Measurements from ENCODE around the gene CYP4F11. TPM values are rescaled to one million over a fixed set of nuclear protein-coding genes. Genes with fewer than 3 reads are reported as not detected.
A peak's percentile ranks its signal among the peaks of the same experiment; 100 is the strongest.
"Not testable (repeated sequence)": the region's sequence is repeated elsewhere in the genome, so short reads cannot be mapped to it uniquely, and the experiment has no call there.

The CYP4F11 gene
- total RNA-seq, 2 experiments from 2014 or later = not detected

GRCh38 chr19:15894359-15894758, 40.0 kb downstream of the CYP4F11 start:
- H3K9me3 Mint-ChIP-seq (ENCODE audit: insufficient read depth) = no peaks in the 10 kb centered on the region

GRCh38 chr19:15893477-15893876, 40.9 kb downstream of the CYP4F11 start:
- no peak overlapping the region for H3K4me3 Mint-ChIP-seq
- no peaks in the 10 kb centered on the region for H3K9me3 Mint-ChIP-seq (ENCODE audit: insufficient read depth)
- H3K27ac Mint-ChIP-seq = no peak overlapping the region
- no peak for ATAC-seq
- no peaks in the 10 kb centered on the region for H3K4me1 Mint-ChIP-seq (ENCODE audit: low read depth)
- H3K27me3 Mint-ChIP-seq (ENCODE audit: low read depth) = peaks cover 6% of the 10 kb centered on the region
- ChIA-PET POLR2A (no interaction called here), CTCF (no interaction called here)
- no peak for DNase-seq
- H3K36me3 Mint-ChIP-seq (ENCODE audit: low read depth) = no peaks in the 10 kb centered on the region

More at GRCh38 chr19:15894359-15894758, 40.0 kb downstream of the CYP4F11 start:
- Mint-ChIP-seq H3K4me3 (no peak overlapping the region), H3K27me3 (ENCODE audit: low read depth) (peaks cover 6% of the 10 kb centered on the region), H3K4me1 (ENCODE audit: low read depth) (no peaks in the 10 kb centered on the region), H3K27ac (no peak overlapping the region), H3K36me3 (ENCODE audit: low read depth) (no peaks in the 10 kb centered on the region)
- CTCF ChIA-PET = no interaction called here
- POLR2A ChIA-PET = interaction anchor here (0.7 kb wide), 1 partner anchor 983 kb away, joined by 3 read pairs; no protein-coding TSS in a partner anchor
- ATAC-seq (no peak), DNase-seq (no peak)

DNA sequence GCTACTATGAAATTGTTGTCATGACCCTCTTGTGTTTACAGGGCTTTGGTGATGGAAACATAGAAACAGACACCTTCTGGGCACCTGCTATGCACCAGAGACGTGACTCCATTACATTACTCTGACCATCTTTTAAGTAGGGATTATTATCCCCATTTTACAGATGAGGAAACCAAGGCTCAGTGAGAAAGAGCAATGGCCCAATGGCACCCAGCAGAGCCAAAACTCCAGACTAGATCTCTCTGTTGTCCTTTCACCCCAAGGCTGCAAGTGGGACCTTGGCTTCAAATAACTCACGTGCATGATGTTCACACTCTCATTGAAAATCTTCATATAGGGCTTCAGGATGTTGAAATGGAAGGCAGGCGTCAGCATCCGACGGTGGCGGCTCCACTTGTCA, 42.3 kb downstream of the CYP4F11 start:
- POLR2A ChIA-PET = no interaction called here
- Mint-ChIP-seq H3K27ac (no peak overlapping the region), H3K36me3 (ENCODE audit: low read depth) (no peaks in the 10 kb centered on the region), H3K4me1 (ENCODE audit: low read depth) (no peaks in the 10 kb centered on the region), H3K9me3 (ENCODE audit: insufficient read depth) (no peaks in the 10 kb centered on the region), H3K4me3 (no peak overlapping the region), H3K27me3 (ENCODE audit: low read depth) (no peaks in the 10 kb centered on the region)
- ATAC-seq (no peak), DNase-seq (no peak)
- CTCF ChIA-PET = no interaction called here

GRCh38 chr19:15891434-15891833, 42.9 kb downstream of the CYP4F11 start:
- POLR2A ChIA-PET = no interaction called here
- no peaks in the 10 kb centered on the region for H3K9me3 Mint-ChIP-seq (ENCODE audit: insufficient read depth)
- ATAC-seq = no peak
- H3K27me3 Mint-ChIP-seq (ENCODE audit: low read depth) = no peaks in the 10 kb centered on the region
- H3K36me3 Mint-ChIP-seq (ENCODE audit: low read depth) = no peaks in the 10 kb centered on the region
- H3K4me1 Mint-ChIP-seq (ENCODE audit: low read depth) = no peaks in the 10 kb centered on the region
- no peak overlapping the region for H3K27ac Mint-ChIP-seq
- no peak overlapping the region for H3K4me3 Mint-ChIP-seq
- CTCF ChIA-PET = no interaction called here
- DNase-seq = no peak

DNA sequence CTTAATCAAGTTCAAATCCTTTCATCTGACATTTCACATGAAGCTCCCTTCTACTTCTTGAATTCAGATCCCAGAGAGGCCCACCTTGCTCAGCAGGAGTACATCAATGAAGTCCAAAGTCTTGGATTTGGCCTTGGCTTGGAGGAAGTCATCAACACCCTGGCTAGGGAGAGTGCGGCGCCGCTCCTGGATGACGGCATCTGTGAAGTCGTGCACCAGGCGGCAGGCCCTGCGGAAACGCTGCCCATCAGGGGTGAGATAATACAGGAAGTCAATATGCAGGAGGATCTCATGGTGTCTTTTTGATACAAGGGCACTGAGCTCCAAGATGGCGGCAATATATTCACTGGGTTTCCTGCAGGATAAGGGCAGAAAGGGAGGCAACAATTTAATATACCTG, 45.0 kb downstream of the CYP4F11 start:
- ATAC-seq; H3K36me3 Mint-ChIP-seq (ENCODE audit: low read depth); H3K9me3 Mint-ChIP-seq (ENCODE audit: insufficient read depth); H3K27ac Mint-ChIP-seq; DNase-seq; CTCF ChIA-PET; H3K27me3 Mint-ChIP-seq (ENCODE audit: low read depth); H3K4me1 Mint-ChIP-seq (ENCODE audit: low read depth); H3K4me3 Mint-ChIP-seq; POLR2A ChIA-PET: not testable (repeated sequence)

DNA sequence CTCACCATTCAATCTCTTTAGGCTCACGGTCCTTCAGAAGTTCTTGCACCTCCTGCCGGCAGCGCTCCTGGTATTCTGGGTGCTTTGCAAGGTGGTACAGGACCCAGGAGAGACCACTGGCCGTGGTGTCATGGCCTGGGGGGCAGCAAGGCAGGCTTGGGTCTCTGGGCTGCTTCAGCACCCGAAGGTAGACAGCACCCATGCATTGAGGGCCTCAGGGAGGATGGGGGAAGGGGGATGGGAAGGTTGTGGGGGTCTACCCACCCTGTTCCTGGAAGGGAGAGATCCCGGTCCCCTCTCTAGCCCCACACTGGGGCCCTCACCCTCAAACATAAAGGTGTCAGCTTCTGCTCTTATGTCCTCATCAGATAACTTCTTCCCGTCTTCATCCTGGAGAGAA, 48.4 kb downstream of the CYP4F11 start:
- Mint-ChIP-seq H3K36me3 (ENCODE audit: low read depth) (no peaks in the 10 kb centered on the region), H3K9me3 (ENCODE audit: insufficient read depth) (no peaks in the 10 kb centered on the region), H3K27me3 (ENCODE audit: low read depth) (peaks cover 18% of the 10 kb centered on the region), H3K4me1 (ENCODE audit: low read depth) (no peaks in the 10 kb centered on the region), H3K4me3 (no peak overlapping the region), H3K27ac (no peak overlapping the region)
- DNase-seq = no peak
- CTCF ChIA-PET = no interaction called here
- POLR2A ChIA-PET = no interaction called here
- no peak for ATAC-seq

- Mint-ChIP-seq H3K27ac (no peak overlapping the region), H3K36me3 (ENCODE audit: low read depth) (no peaks in the 10 kb centered on the region), H3K9me3 (ENCODE audit: insufficient read depth) (no peaks in the 10 kb centered on the region), H3K27me3 (ENCODE audit: low read depth) (peaks cover 20% of the 10 kb centered on the region), H3K4me3 (no peak overlapping the region), H3K4me1 (ENCODE audit: low read depth) (no peaks in the 10 kb centered on the region)
- ATAC-seq (no peak), DNase-seq (no peak)
- ChIA-PET POLR2A (no interaction called here), CTCF (no interaction called here)
These were observed 49.2 kb downstream of the CYP4F11 start for GRCh38 chr19:15885167-15885566.

- CTCF ChIA-PET; DNase-seq; H3K4me3 Mint-ChIP-seq; H3K36me3 Mint-ChIP-seq (ENCODE audit: low read depth); POLR2A ChIA-PET; H3K4me1 Mint-ChIP-seq (ENCODE audit: low read depth); H3K27ac Mint-ChIP-seq; ATAC-seq; H3K9me3 Mint-ChIP-seq (ENCODE audit: insufficient read depth): not testable (repeated sequence)
- H3K27me3 Mint-ChIP-seq (ENCODE audit: low read depth) = peaks cover 20% of the 10 kb centered on the region
These were observed 51.0 kb downstream of the CYP4F11 start for GRCh38 chr19:15883329-15883728.

DNA sequence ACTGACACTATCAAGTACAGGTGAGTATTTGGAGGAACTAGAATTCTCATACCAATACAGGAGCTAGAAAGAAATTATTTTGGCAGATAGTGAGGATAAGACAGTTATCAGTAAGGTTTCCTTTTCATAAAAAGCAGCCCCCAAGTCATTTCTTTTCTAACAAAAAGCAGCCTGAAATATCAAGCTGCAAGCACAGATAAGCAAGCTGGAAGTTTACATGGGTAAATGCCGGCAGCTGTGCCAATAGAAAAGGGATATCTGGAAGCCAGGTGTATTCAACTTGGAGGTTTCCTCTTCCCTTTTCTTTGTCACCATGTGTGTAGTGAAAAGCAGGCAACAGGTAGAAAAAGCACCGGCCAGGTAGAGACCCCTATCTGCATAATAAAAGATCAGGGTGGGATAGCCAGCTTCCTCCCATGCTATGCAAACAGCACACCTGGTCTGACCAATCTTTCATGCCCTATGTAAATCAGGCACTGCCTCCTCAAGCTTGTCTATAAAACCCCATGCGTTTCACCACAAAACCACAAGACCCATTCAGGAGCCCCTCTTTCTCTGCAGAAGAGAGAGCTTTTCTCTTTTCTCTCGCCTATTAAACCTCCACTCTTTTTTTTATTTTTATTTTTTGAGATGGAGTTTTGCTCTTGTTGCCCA, 59.4 kb downstream of the CYP4F11 start:
- ChIA-PET CTCF (no interaction called here), POLR2A (no interaction called here)
- Mint-ChIP-seq H3K4me3 (no peak overlapping the region), H3K4me1 (ENCODE audit: low read depth) (peaks cover 33% of the 10 kb centered on the region), H3K27me3 (ENCODE audit: low read depth) (peaks cover 20% of the 10 kb centered on the region), H3K9me3 (ENCODE audit: insufficient read depth) (no peaks in the 10 kb centered on the region), H3K36me3 (ENCODE audit: low read depth) (no peaks in the 10 kb centered on the region), H3K27ac (no peak overlapping the region)
- DNase-seq = no peak
- ATAC-seq = no peak

DNA sequence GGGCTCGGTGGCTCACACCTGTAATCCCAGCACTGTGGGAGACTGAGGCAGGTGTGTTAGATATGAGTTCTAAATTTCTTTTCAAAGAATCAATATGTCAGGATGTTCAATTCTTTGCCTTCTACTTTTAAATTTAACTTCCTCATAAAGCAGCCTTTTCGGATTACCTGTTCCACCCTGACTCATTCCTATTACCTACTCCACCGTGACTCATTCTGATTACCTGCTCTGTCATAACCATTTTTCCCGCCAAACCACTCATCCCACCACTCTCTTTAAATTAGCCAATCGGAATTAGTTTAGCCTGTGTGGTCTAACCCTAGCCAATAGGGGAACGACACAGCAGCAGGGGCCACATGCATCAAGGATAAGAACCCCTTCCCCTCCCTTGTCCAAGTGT, 60.6 kb downstream of the CYP4F11 start:
- H3K4me3 Mint-ChIP-seq; H3K27ac Mint-ChIP-seq; DNase-seq; H3K36me3 Mint-ChIP-seq (ENCODE audit: low read depth); ATAC-seq; POLR2A ChIA-PET; H3K9me3 Mint-ChIP-seq (ENCODE audit: insufficient read depth); CTCF ChIA-PET: not testable (repeated sequence)
- Mint-ChIP-seq H3K4me1 (ENCODE audit: low read depth) (peaks cover 41% of the 10 kb centered on the region), H3K27me3 (ENCODE audit: low read depth) (peaks cover 20% of the 10 kb centered on the region)

- H3K27me3 Mint-ChIP-seq (ENCODE audit: low read depth) = peaks cover 19% of the 10 kb centered on the region
- H3K4me3 Mint-ChIP-seq = peak overlapping the region; percentile 5
- no peaks in the 10 kb centered on the region for H3K36me3 Mint-ChIP-seq (ENCODE audit: low read depth)
- DNase-seq = peak; percentile 57
- no peaks in the 10 kb centered on the region for H3K9me3 Mint-ChIP-seq (ENCODE audit: insufficient read depth)
- H3K4me1 Mint-ChIP-seq (ENCODE audit: low read depth) = peaks cover 45% of the 10 kb centered on the region
- POLR2A ChIA-PET = interaction anchor here (0.6 to 3.4 kb wide), 2 partner anchors 35 to 612 kb away, joined by 4 to 8 read pairs; no protein-coding TSS in a partner anchor
- CTCF ChIA-PET = interaction anchor here (0.9 to 1.0 kb wide), 2 partner anchors 27 to 30 kb away, joined by 3 to 4 read pairs; no protein-coding TSS in a partner anchor
- H3K27ac Mint-ChIP-seq = peak overlapping the region; percentile 54
- peak; percentile 79 for ATAC-seq
These were observed 62.8 kb downstream of the CYP4F11 start for GRCh38 chr19:15871570-15871969.

DNA sequence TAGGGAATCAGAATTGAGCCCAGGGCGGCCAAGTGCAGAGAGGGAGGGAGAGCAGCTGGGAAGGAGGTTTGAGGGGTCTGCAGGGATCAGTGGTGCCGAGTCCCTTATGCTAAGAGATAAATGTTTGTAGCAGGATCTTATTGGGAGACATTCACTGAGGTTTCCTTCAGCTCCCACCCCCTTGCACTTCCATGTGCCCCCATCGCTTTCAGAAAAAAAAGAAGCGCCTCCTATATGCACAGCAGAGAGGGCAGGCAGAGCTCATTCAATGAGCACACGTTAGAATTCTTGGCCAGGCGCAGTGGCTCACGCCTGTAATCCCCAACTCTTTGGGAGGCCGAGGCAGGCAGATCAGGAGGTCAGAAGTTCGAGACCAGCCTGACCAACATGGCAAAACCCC, 64.5 kb downstream of the CYP4F11 start:
- no peak for ATAC-seq
- H3K36me3 Mint-ChIP-seq (ENCODE audit: low read depth) = no peaks in the 10 kb centered on the region
- H3K27ac Mint-ChIP-seq = no peak overlapping the region
- peaks cover 14% of the 10 kb centered on the region for H3K27me3 Mint-ChIP-seq (ENCODE audit: low read depth)
- ChIA-PET CTCF (interaction anchor here (0.8 to 1.8 kb wide), 6 partner anchors 11 to 240 kb away, joined by 3 to 7 read pairs (median 4); no protein-coding TSS in a partner anchor), POLR2A (interaction anchor here (3.4 kb wide), 1 partner anchor 33 kb away, joined by 8 read pairs; no protein-coding TSS in a partner anchor)
- no peak for DNase-seq
- no peaks in the 10 kb centered on the region for H3K9me3 Mint-ChIP-seq (ENCODE audit: insufficient read depth)
- peaks cover 34% of the 10 kb centered on the region for H3K4me1 Mint-ChIP-seq (ENCODE audit: low read depth)
- no peak overlapping the region for H3K4me3 Mint-ChIP-seq

Measured in activated CD8-positive, alpha-beta T cell treated with anti-CD3 and anti-CD28 coated beads, Interleukin-2, amount 10 ng/mL, durations not matched to agents 7 days and 5 days (primary cell).